ENCODE measurements around the gene GYS1.
"Not testable (repeated sequence)": the region's sequence is repeated elsewhere in the genome, so short reads cannot be mapped to it uniquely, and the experiment has no call there.

The GYS1 gene

GRCh38 chr19:48938256-48938655, 54.9 kb downstream of the GYS1 start:
- no peak for DNase-seq (ENCODE audit: low read depth)

- no peak for DNase-seq (ENCODE audit: low read depth)
Observed at GRCh38 chr19:48935864-48936263, 57.2 kb downstream of the GYS1 start.

- DNase-seq (ENCODE audit: low read depth), result no peak
Observed at GRCh38 chr19:48934837-48935236, 58.3 kb downstream of the GYS1 start.

DNA sequence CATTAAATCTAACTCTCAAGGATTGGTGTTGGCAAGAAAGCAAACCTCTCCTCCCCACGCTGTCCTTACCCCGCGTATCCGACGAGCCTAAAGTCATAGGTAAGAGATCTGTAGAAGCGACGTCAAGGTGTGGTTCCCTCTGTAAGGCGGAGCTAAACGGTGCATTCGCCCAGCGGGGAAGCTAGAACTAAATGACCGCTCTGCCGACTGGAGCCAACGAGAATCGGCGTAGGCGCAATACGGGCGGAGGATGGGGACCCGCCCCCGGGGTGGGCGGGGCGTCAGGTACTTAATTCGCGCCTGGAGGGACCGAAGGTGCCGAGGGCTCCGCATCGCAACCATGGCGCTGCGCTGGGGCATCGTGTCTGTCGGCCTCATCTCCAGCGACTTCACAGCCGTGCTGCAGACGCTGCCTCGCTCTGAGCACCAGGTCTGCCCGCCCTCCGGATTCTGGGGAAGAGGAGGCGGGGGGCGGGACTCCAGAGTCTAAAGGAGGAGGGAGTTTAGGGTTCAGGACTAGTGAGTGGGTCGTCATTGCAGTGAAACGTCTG, 59.7 kb downstream of the GYS1 start, which contains the start of gene DHDH:
Gene DHDH, plus strand, starts transcription at position 318 of the 551 bp plus-strand sequence. Its CDS starts 23 bp downstream, at position 341.
- DNase-seq (ENCODE audit: low read depth), result peak; percentile 61

GRCh38 chr19:48928164-48929025, 64.7 kb downstream of the GYS1 start:
- DNase-seq (ENCODE audit: low read depth), result no peak

- DNase-seq (ENCODE audit: low read depth), result not testable (repeated sequence)
Observed at GRCh38 chr19:48927692-48928091, 65.4 kb downstream of the GYS1 start.

GRCh38 chr19:48926909-48927308, 66.2 kb downstream of the GYS1 start:
- peak; percentile 11 for DNase-seq (ENCODE audit: low read depth)

DNA sequence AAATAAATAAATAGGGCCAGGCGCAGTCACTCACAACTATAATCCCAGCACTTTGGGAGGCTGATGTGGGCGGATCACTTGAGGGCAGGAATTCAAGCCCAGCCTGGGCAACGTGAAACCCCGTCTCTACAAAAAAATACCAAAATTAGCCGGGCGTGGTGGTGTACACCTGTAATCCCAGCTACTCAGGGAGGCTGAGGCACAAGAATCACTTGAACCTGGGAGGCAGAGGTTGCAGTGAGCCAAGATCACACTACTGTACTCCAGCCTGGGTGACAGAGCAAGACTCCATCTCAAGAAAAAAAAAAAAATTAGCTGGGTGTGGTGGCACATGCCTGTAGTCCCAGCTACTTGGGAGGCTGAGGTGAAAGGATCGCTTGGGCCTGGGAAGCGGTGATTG, 67.2 kb downstream of the GYS1 start:
- not testable (repeated sequence) for DNase-seq (ENCODE audit: low read depth)

DNA sequence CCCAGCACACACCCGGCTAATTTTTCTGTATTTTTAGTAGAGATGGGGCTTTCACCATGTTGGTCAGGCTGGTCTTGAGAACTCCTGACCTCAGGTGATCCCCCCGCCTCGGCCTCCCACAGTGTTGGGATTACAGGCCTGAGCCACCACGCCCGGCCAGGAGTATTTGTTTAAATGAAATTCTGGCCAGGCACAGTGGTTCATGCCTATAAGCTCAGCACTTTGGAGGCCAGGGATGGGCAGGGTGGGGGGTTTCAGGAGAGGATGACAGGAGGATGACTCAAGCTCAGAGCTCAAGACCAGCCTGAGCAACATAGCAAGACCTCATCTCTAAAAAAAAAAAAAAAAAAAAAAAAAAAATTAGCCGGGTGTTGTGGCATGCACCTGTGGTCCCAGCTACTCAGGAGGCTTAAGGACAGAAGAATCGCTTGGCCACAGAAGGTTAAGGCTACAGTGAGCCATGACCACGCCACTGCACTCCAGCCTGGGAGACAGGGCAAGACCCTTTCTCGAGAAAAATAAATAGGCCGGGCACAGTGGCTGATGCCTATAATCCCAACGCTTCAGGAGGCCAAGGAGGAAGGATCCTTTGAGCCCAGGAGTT, 67.8 kb downstream of the GYS1 start:
- no peak for DNase-seq (ENCODE audit: low read depth)

DNA sequence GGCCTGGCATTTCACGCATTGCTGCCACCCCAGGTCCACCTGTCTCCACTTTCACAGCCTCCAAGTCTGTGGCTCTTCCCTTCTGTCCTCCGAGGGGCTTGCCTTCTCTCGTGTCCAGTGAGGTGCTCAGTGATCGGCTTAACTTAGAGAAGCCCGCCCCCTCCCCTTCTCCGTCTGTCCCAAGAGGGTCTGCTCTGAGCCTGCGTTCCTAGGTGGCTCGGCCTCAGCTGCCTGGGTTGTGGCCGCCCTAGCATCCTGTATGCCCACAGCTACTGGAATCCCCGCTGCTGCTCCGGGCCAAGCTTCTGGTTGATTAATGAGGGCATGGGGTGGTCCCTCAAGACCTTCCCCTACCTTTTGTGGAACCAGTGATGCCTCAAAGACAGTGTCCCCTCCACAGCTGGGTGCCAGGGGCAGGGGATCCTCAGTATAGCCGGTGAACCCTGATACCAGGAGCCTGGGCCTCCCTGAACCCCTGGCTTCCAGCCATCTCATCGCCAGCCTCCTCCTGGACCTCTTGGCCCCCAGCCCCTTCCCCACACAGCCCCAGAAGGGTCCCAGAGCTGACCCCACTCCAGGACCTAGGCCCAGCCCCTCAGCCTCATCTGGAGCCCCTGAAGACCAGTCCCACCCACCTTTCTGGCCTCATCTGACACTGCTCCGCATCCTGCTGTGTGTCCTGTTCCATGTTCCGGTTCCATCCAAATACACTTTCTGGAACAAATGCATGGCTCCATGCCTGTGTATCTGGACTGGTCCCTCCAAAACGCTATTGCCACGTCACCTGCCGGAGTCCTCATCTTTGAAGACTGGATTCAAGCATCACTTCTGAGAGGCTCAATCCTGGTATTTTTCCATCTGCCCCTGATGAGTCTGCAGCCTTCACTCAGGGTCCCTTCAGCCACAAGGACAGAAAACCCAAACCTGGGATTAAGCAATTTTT, 70.3 kb downstream of the GYS1 start:
- no peak for DNase-seq (ENCODE audit: low read depth)

- DNase-seq (ENCODE audit: low read depth), result no peak
Observed at GRCh38 chr19:48921721-48922500, 71.2 kb downstream of the GYS1 start.

- DNase-seq (ENCODE audit: low read depth), result no peak
Observed at GRCh38 chr19:48920949-48921348, 72.2 kb downstream of the GYS1 start.

GRCh38 chr19:48919271-48919670, 73.8 kb downstream of the GYS1 start:
- DNase-seq (ENCODE audit: low read depth), result not testable (repeated sequence)

DNA sequence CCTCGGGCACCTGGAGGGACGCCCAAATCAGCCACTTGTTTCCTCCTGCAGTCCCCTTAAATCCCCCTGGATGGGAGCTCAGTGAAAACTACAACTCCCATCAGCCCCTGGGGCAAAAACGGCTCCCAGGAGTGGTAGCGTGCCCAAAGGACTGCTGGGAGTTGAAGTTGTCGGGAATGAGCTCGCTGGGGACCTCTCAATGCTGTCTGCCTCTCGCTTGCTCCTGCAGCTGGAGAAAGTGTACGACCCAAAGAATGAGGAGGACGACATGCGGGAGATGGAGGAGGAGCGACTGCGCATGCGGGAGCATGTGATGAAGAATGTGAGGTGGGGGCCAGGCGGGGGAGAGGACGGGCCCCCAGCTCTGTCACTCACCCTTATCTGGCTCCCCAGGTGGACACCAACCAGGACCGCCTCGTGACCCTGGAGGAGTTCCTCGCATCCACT, 74.3 kb downstream of the GYS1 start:
- no peak for DNase-seq (ENCODE audit: low read depth)

All from activated T-cell treated with anti-CD3 and anti-CD28 coated beads for 24 hours (primary cell).